Coronary artery (tissue), 2 donors: ENCODE measurements around the gene FBN3.

ENCODE experiments used
- DNase-seq: peaks from one replicate; pipeline ENCODE4 v3.0.0-alpha.2; 2017; ENCODE audit warnings: low spot score
- H3K27ac ChIP-seq, 2 donors: fragments of 200-600 bp; sonication (generic); one replicate each; pipeline ENCODE4 v1.5.1; 2016 to 2019
- H3K4me3 ChIP-seq: fragments of 200-600 bp; sonication (generic); 2 replicates; pipeline ENCODE4 v1.5.1; 2016; ENCODE audit warnings: mild to moderate bottlenecking, moderate library complexity
- CTCF ChIP-seq: fragments of 200-600 bp; sonication (generic); IDR thresholded peaks from one replicate; pipeline ENCODE4 v1.5.1; 2019; ENCODE audit warnings: antibody characterized with exemption

FBN3 gene

GRCh38 chr19:8129061-8129618 is 20.3 kb downstream of the FBN3 start:
- no peak for DNase-seq
- H3K27ac ChIP-seq, result no peak overlapping the region
- no peak for TF ChIP-seq CTCF
- no peak overlapping the region for H3K4me3 ChIP-seq

- no peak for DNase-seq
- no peak for TF ChIP-seq CTCF
- H3K27ac ChIP-seq, result no peak overlapping the region
- H3K4me3 ChIP-seq, result no peak overlapping the region
Measured at GRCh38 chr19:8128551-8128950, 20.8 kb downstream of the FBN3 start.

- Histone ChIP-seq H3K27ac (no peak overlapping the region), H3K4me3 (no peak overlapping the region)
- no peak for DNase-seq
- TF ChIP-seq CTCF, result no peak
Measured at GRCh38 chr19:8127311-8127710, 22.1 kb downstream of the FBN3 start.

GRCh38 chr19:8126511-8126910 is 22.9 kb downstream of the FBN3 start:
- Histone ChIP-seq H3K27ac (no peak overlapping the region), H3K4me3 (no peak overlapping the region)
- DNase-seq, result no peak
- TF ChIP-seq CTCF, result no peak

GRCh38 chr19:8126008-8126407 is 23.4 kb downstream of the FBN3 start:
- TF ChIP-seq CTCF, result no peak
- no peak for DNase-seq
- H3K27ac ChIP-seq, result no peak overlapping the region
- no peak overlapping the region for H3K4me3 ChIP-seq

GRCh38 chr19:8123683-8124082 is 25.7 kb downstream of the FBN3 start:
- no peak overlapping the region for H3K4me3 ChIP-seq
- no peak for DNase-seq
- no peak for TF ChIP-seq CTCF
- H3K27ac ChIP-seq, result no peak overlapping the region

GRCh38 chr19:8120636-8121480 is 28.5 kb downstream of the FBN3 start:
- no peak overlapping the region for H3K4me3 ChIP-seq
- no peak for TF ChIP-seq CTCF
- no peak overlapping the region for H3K27ac ChIP-seq
- DNase-seq, result no peak
